Karpas-422 (cell line): ENCODE measurements around the gene GFRA1. TPM values are rescaled to one million over a fixed set of nuclear protein-coding genes. Genes with fewer than 3 reads are reported as not detected.

Source experiments
- DNase-seq: peaks from one replicate; pipeline ENCODE4 v3.0.0-alpha.2; 2015
- H2AFZ ChIP-seq: fragments of 200-600 bp; sonication (generic); 2 replicates; pipeline ENCODE4 v1.6.1; 2014; ENCODE audit warnings: antibody characterized with exemption, low read length, mixed read lengths
- H3K27ac ChIP-seq: fragments of 200-600 bp; sonication (generic); 2 replicates; pipeline ENCODE4 v1.5.1; 2014; ENCODE audit warnings: mild to moderate bottlenecking, low read length, moderate library complexity
- H3K27me3 ChIP-seq: fragments of 200-600 bp; sonication (generic); 2 replicates; pipeline ENCODE4 v1.6.1; 2014; ENCODE audit warnings: low read length, mixed read lengths
- H3K36me3 ChIP-seq: fragments of 200-600 bp; sonication (generic); 2 replicates; pipeline ENCODE4 v1.6.1; 2014; ENCODE audit warnings: low read length, mixed read lengths; ENCODE audit not compliant: insufficient read depth
- H3K4me1 ChIP-seq: fragments of 200-600 bp; sonication (generic); 2 replicates; pipeline ENCODE4 v1.6.1; 2014; ENCODE audit warnings: mild to moderate bottlenecking, low read length, mixed read lengths
- H3K4me2 ChIP-seq: fragments of 200-600 bp; sonication (generic); 2 replicates; pipeline ENCODE4 v1.6.1; 2014; ENCODE audit warnings: low read length, low read depth, mild to moderate bottlenecking; ENCODE audit not compliant: poor library complexity, severe bottlenecking
- H3K4me3 ChIP-seq: fragments of 200-600 bp; sonication (generic); 2 replicates; pipeline ENCODE4 v1.5.1; 2014; ENCODE audit warnings: mild to moderate bottlenecking, antibody characterized with exemption, low read length, mixed read lengths
- H3K79me2 ChIP-seq: fragments of 200-600 bp; sonication (generic); 2 replicates; pipeline ENCODE4 v1.6.1; 2014; ENCODE audit warnings: mild to moderate bottlenecking, low read length, mixed read lengths
- H3K9ac ChIP-seq: fragments of 200-600 bp; sonication (generic); 2 replicates; pipeline ENCODE4 v1.6.0; 2014; ENCODE audit warnings: low read length
- H3K9me2 ChIP-seq: fragments of 200-600 bp; sonication (generic), shearing (Covaris generic); replicated peaks from 2 replicates; pipeline ENCODE4 v1.6.0; 2014; ENCODE audit warnings: mild to moderate bottlenecking, low read length, moderate library complexity; ENCODE audit not compliant: insufficient read depth
- H3K9me3 ChIP-seq: fragments of 300-700, 200-600 bp; sonication (generic); 2 replicates; pipeline ENCODE4 v1.6.1; 2014; ENCODE audit warnings: low read length, mixed read lengths
- H4K20me1 ChIP-seq: fragments of 200-600 bp; sonication (generic); 2 replicates; pipeline ENCODE4 v1.6.1; 2014; ENCODE audit warnings: mild to moderate bottlenecking, antibody characterized with exemption, low read length, low read depth; ENCODE audit not compliant: insufficient read depth
- total RNA-seq: library from RNA; depleted of rRNA; stranded (reverse); fragments of >200 nt; shearing (Covaris generic); gene quantifications from 2 replicates; pipeline ENCODE4 v1.2.3, GENCODE V29; 2014; ENCODE audit warnings: low replicate concordance

The GFRA1 gene
- total RNA-seq, 1 experiment from 2014 or later, result not detected

- Histone ChIP-seq H3K36me3 (no peaks in the 10 kb centered on the region), H3K27me3 (no peaks in the 10 kb centered on the region), H2AFZ (no peak overlapping the region), H3K4me2 (no peak overlapping the region), H3K9me3 (no peaks in the 10 kb centered on the region; the same call in 1 of the 2 replicates), H4K20me1 (no peaks in the 10 kb centered on the region), H3K4me3 (no peak overlapping the region), H3K4me1 (no peaks in the 10 kb centered on the region), H3K9ac (no peak overlapping the region), H3K79me2 (no peaks in the 10 kb centered on the region), H3K27ac (no peak overlapping the region), H3K9me2 (no peaks in the 10 kb centered on the region)
- DNase-seq, result no peak
Measured at GRCh38 chr10:116130006-116130405, 143.0 kb downstream of the GFRA1 start.

GRCh38 chr10:116126954-116127695, 145.9 kb downstream of the GFRA1 start:
- H4K20me1 ChIP-seq, result no peaks in the 10 kb centered on the region
- H2AFZ ChIP-seq, result no peak overlapping the region
- no peak overlapping the region for H3K9ac ChIP-seq
- no peaks in the 10 kb centered on the region for H3K36me3 ChIP-seq
- no peaks in the 10 kb centered on the region for H3K79me2 ChIP-seq
- no peaks in the 10 kb centered on the region for H3K27me3 ChIP-seq
- H3K9me2 ChIP-seq, result no peaks in the 10 kb centered on the region
- H3K4me1 ChIP-seq, result no peaks in the 10 kb centered on the region
- no peak overlapping the region for H3K27ac ChIP-seq
- H3K9me3 ChIP-seq, result no peaks in the 10 kb centered on the region; the same call in 1 of the 2 replicates
- no peak overlapping the region for H3K4me2 ChIP-seq
- H3K4me3 ChIP-seq, result no peak overlapping the region
- DNase-seq, result no peak

- Histone ChIP-seq H3K27ac (no peak overlapping the region), H3K36me3 (no peaks in the 10 kb centered on the region), H3K4me3 (no peak overlapping the region), H3K4me2 (no peak overlapping the region), H3K27me3 (no peaks in the 10 kb centered on the region), H2AFZ (no peak overlapping the region), H3K9me2 (no peaks in the 10 kb centered on the region), H4K20me1 (no peaks in the 10 kb centered on the region), H3K4me1 (no peaks in the 10 kb centered on the region), H3K79me2 (no peaks in the 10 kb centered on the region), H3K9ac (no peak overlapping the region), H3K9me3 (no peaks in the 10 kb centered on the region; the same call in 1 of the 2 replicates)
- DNase-seq, result no peak
Measured at GRCh38 chr10:116126239-116126638, 146.8 kb downstream of the GFRA1 start.

GRCh38 chr10:116125180-116125579, 147.8 kb downstream of the GFRA1 start:
- no peak overlapping the region for H2AFZ ChIP-seq
- no peaks in the 10 kb centered on the region for H3K27me3 ChIP-seq
- DNase-seq, result no peak
- no peaks in the 10 kb centered on the region for H3K36me3 ChIP-seq
- H3K9ac ChIP-seq, result no peak overlapping the region
- no peaks in the 10 kb centered on the region for H3K79me2 ChIP-seq
- no peaks in the 10 kb centered on the region for H4K20me1 ChIP-seq
- H3K4me3 ChIP-seq, result no peak overlapping the region
- no peaks in the 10 kb centered on the region for H3K4me1 ChIP-seq
- no peak overlapping the region for H3K4me2 ChIP-seq
- H3K9me2 ChIP-seq, result no peaks in the 10 kb centered on the region
- H3K27ac ChIP-seq, result no peak overlapping the region
- no peaks in the 10 kb centered on the region; the same call in 1 of the 2 replicates for H3K9me3 ChIP-seq

GRCh38 chr10:116124777-116125176, 148.2 kb downstream of the GFRA1 start:
- Histone ChIP-seq H3K4me3 (no peak overlapping the region), H3K36me3 (no peaks in the 10 kb centered on the region), H4K20me1 (no peaks in the 10 kb centered on the region)

GRCh38 chr10:116122664-116123063, 150.3 kb downstream of the GFRA1 start:
- no peaks in the 10 kb centered on the region for H4K20me1 ChIP-seq

More at GRCh38 chr10:116124777-116125176, 148.2 kb downstream of the GFRA1 start:
- DNase-seq, result no peak
- H2AFZ ChIP-seq, result no peak overlapping the region
- no peak overlapping the region for H3K9ac ChIP-seq
- no peaks in the 10 kb centered on the region for H3K79me2 ChIP-seq
- no peaks in the 10 kb centered on the region for H3K27me3 ChIP-seq
- H3K9me2 ChIP-seq, result no peaks in the 10 kb centered on the region
- no peaks in the 10 kb centered on the region; the same call in 1 of the 2 replicates for H3K9me3 ChIP-seq
- no peak overlapping the region for H3K4me2 ChIP-seq
- H3K4me1 ChIP-seq, result no peaks in the 10 kb centered on the region
- no peak overlapping the region for H3K27ac ChIP-seq

GRCh38 chr10:116121640-116122525, 151.1 kb downstream of the GFRA1 start:
- no peak overlapping the region for H3K4me3 ChIP-seq
- no peak overlapping the region for H2AFZ ChIP-seq
- H3K36me3 ChIP-seq, result no peaks in the 10 kb centered on the region
- H3K27me3 ChIP-seq, result no peaks in the 10 kb centered on the region
- H3K79me2 ChIP-seq, result no peaks in the 10 kb centered on the region
- H3K4me2 ChIP-seq, result no peak overlapping the region
- H3K27ac ChIP-seq, result no peak overlapping the region
- H3K9me3 ChIP-seq, result no peaks in the 10 kb centered on the region
- H3K4me1 ChIP-seq, result no peaks in the 10 kb centered on the region
- DNase-seq, result no peak
- H4K20me1 ChIP-seq, result no peaks in the 10 kb centered on the region
- H3K9ac ChIP-seq, result no peak overlapping the region
- H3K9me2 ChIP-seq, result no peaks in the 10 kb centered on the region

More at GRCh38 chr10:116122664-116123063, 150.3 kb downstream of the GFRA1 start:
- Histone ChIP-seq H3K4me3 (no peak overlapping the region), H3K9me3 (no peaks in the 10 kb centered on the region), H3K9me2 (no peaks in the 10 kb centered on the region), H3K4me2 (no peak overlapping the region), H2AFZ (no peak overlapping the region), H3K27me3 (no peaks in the 10 kb centered on the region), H3K4me1 (no peaks in the 10 kb centered on the region), H3K79me2 (no peaks in the 10 kb centered on the region), H3K36me3 (no peaks in the 10 kb centered on the region), H3K9ac (no peak overlapping the region), H3K27ac (no peak overlapping the region)
- DNase-seq, result no peak
